HCT116 (cell line): ENCODE results near the gene MTMR12. TPM values are rescaled to one million over a fixed set of nuclear protein-coding genes. Genes with fewer than 3 reads are reported as not detected.

Source experiments
- ATAC-seq: fragments of 200-7000 bp; cut with Tn5 transposase; 2 replicates; pipeline ENCODE4 v1.9.1; 2020; ENCODE audit warnings: mild to moderate bottlenecking, moderate library complexity
- BruUV-seq: library from RNA; stranded (reverse); fragments of 400-500 nt; replicated peaks from 2 replicates; lab custom pipeline; 2021; lab: Mats Ljungman, UMichigan
- CTCF ChIA-PET: fragments of 300-600 bp; sonication (Branson Sonifier 250); formaldehyde crosslinking; loops from one replicate; lab custom pipeline; 2021; ENCODE audit warnings: antibody characterized with exemption; lab: Charles Lee
- POLR2A ChIA-PET: fragments of 300-600, 350-600 bp; sonication (Branson Sonifier 250); formaldehyde crosslinking; loops from one replicate; lab custom pipeline; 2021; ENCODE audit warnings: antibody characterized with exemption; lab: Charles Lee
- RAD21 ChIA-PET, 2 experiments: fragments of 300-600 bp; sonication (Branson Sonifier 250); formaldehyde crosslinking; loops; one replicate each; lab custom pipeline; 2023; ENCODE audit warnings: low total read pairs in 2 of 2; ENCODE audit not compliant: uncharacterized antibody in 2 of 2, unreplicated experiment in 2 of 2, low non-redundant PET in 1 of 2; lab: Charles Lee
- DNase-seq: peaks from one replicate; pipeline ENCODE4 v3.0.0-alpha.2; 2010; ENCODE audit warnings: low read depth, low spot score
- H2AFZ ChIP-seq: fragments of 200-600 bp; shearing (Covaris generic), sonication (generic); 2 replicates; pipeline ENCODE4 v1.6.1; 2017; ENCODE audit warnings: low read depth, mixed run types, mixed read lengths, antibody characterized with exemption, low read length; ENCODE audit not compliant: poor library complexity, severe bottlenecking
- H3K27ac ChIP-seq: 2 replicates; pipeline ENCODE4 v1.5.1; 2012; ENCODE audit warnings: low read depth, low read length
- H3K27me3 ChIP-seq: fragments of 200-600 bp; sonication (generic); 2 replicates; pipeline ENCODE4 v1.6.1; 2016; ENCODE audit warnings: mixed run types, low read length, mixed read lengths; ENCODE audit not compliant: insufficient read depth
- H3K36me3 ChIP-seq, 2 experiments: fragments of 200-500 bp in 1 of 2; fragments of 200-600 bp in 1 of 2; sonication (Bioruptor generic) in 1 of 2; sonication (generic) in 1 of 2; 2 replicates each; pipeline versions ENCODE4 v1.5.1 to v1.6.1; 2014 to 2016; ENCODE audit warnings: low read length in 2 of 2, inconsistent platforms in 1 of 2, mixed read lengths in 1 of 2, mixed run types in 1 of 2; ENCODE audit not compliant: insufficient read depth in 2 of 2, control insufficient read depth in 1 of 2
- H3K4me1 ChIP-seq, 2 experiments: fragments of 200-600 bp in 1 of 2; sonication (generic) in 1 of 2; 2 replicates each; pipeline versions ENCODE4 v1.5.1 to v1.6.1; 2012 to 2017; ENCODE audit warnings: low read length in 2 of 2, inconsistent platforms in 1 of 2, mild to moderate bottlenecking in 1 of 2, mixed read lengths in 1 of 2, mixed run types in 1 of 2, moderate library complexity in 1 of 2; ENCODE audit not compliant: insufficient read depth in 2 of 2, control insufficient read depth in 1 of 2
- H3K4me2 ChIP-seq: fragments of 200-600 bp; sonication (generic); 2 replicates; pipeline ENCODE4 v1.6.1; 2017; ENCODE audit warnings: mixed run types, low read length, mixed read lengths
- H3K4me3 ChIP-seq, 2 experiments: fragments of 200-600 bp in 1 of 2; sonication (generic) in 1 of 2; replicated peaks in 1 of 2; 2 replicates each; pipeline ENCODE4 v1.5.1; 2011 to 2016; ENCODE audit warnings: low read length in 2 of 2, control low read depth in 1 of 2, low read depth in 1 of 2, mild to moderate bottlenecking in 1 of 2, mixed read lengths in 1 of 2, mixed run types in 1 of 2
- H3K79me2 ChIP-seq: fragments of 200-600 bp; sonication (generic); 2 replicates; pipeline ENCODE4 v1.6.1; 2017; ENCODE audit warnings: mild to moderate bottlenecking, mixed run types, low read length, moderate library complexity, mixed read lengths; ENCODE audit not compliant: insufficient read depth
- H3K9ac ChIP-seq: fragments of 200-600 bp; sonication (generic); 2 replicates; pipeline ENCODE4 v1.6.1; 2016; ENCODE audit warnings: low read length, mixed read lengths
- H3K9me2 ChIP-seq: fragments of 200-600 bp; sonication (generic), shearing (Covaris generic); 2 replicates; pipeline ENCODE4 v1.6.1; 2017; ENCODE audit warnings: mixed run types, mild to moderate bottlenecking, moderate library complexity; ENCODE audit not compliant: insufficient read depth
- H3K9me3 ChIP-seq, 2 experiments: fragments of 200-500 bp in 1 of 2; fragments of 200-600 bp in 1 of 2; sonication (Bioruptor generic) in 1 of 2; sonication (generic) in 1 of 2; 2 replicates each; pipeline ENCODE4 v1.6.1; 2014 to 2017; ENCODE audit warnings: low read length in 2 of 2, mixed read lengths in 2 of 2, inconsistent platforms in 1 of 2, low read depth in 1 of 2, mild to moderate bottlenecking in 1 of 2, mixed run types in 1 of 2, moderate library complexity in 1 of 2; ENCODE audit not compliant: control insufficient read depth in 1 of 2, insufficient read depth in 1 of 2
- H4K20me1 ChIP-seq: fragments of 200-600 bp; sonication (generic), shearing (Covaris generic); 2 replicates; pipeline ENCODE4 v1.6.1; 2017; ENCODE audit warnings: mixed run types, mild to moderate bottlenecking, moderate library complexity; ENCODE audit not compliant: insufficient read depth
- POLR2AphosphoS5 ChIP-seq: IDR thresholded peaks from 2 replicates; pipeline ENCODE4 v1.6.1; 2011; ENCODE audit warnings: mild to moderate bottlenecking, low read depth, low read length, moderate library complexity
- SRF ChIP-seq: IDR thresholded peaks from 2 replicates; pipeline ENCODE4 v1.6.1; 2012; ENCODE audit warnings: low read depth
- intact Hi-C: fragments of 100-400 bp; cut with micrococcal nuclease; formaldehyde crosslinking; loops from 2 replicates; pipeline ENCODE4 v1.10.0; 2022
- total RNA-seq: library from RNA; stranded (reverse); gene quantifications from one replicate; pipeline ENCODE4 v1.2.1, GENCODE V29; 2021; ENCODE audit not compliant: unreplicated experiment
- TF ChIP-seq, protein P1 (sequence below), 3 experiments: fragments of 200-600 bp in 1 of 3; sonication (generic) in 1 of 3; IDR thresholded peaks in 2 of 3; conservative IDR thresholded peaks in 1 of 3; 2 replicates each; pipeline ENCODE4 v1.5.1; 2012 to 2017; ENCODE audit warnings: low read depth in 2 of 3, low read length in 2 of 3, antibody characterized with exemption in 1 of 3, borderline replicate concordance in 1 of 3, control low read depth in 1 of 3, mild to moderate bottlenecking in 1 of 3, mixed read lengths in 1 of 3, mixed run types in 1 of 3, moderate library complexity in 1 of 3; ENCODE audit not compliant: insufficient read depth in 1 of 3

Gene MTMR12
- total RNA-seq, 1 experiment from 2014 or later: 27.3 TPM

DNA sequence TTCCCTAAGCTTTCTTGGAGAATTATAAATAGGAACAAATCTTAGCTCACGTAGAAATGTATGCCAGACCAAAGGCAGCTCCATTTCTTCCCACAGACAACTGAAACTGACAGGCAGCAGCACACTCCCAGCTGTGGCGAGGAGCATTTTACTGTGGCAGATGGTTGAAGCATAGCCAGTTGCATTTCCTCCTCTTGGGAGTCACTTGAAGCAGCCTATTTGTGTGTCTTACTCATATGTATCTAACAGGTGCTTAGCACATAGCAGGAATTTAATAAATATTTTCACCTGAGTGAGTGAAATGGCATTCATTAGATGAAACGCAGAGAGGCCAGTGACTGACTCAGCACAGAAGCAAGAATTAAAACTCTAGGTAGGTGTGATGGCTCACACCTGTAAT lies 12.3 kb upstream of the MTMR12 start (continued):
- TF ChIP-seq, protein P1, sequence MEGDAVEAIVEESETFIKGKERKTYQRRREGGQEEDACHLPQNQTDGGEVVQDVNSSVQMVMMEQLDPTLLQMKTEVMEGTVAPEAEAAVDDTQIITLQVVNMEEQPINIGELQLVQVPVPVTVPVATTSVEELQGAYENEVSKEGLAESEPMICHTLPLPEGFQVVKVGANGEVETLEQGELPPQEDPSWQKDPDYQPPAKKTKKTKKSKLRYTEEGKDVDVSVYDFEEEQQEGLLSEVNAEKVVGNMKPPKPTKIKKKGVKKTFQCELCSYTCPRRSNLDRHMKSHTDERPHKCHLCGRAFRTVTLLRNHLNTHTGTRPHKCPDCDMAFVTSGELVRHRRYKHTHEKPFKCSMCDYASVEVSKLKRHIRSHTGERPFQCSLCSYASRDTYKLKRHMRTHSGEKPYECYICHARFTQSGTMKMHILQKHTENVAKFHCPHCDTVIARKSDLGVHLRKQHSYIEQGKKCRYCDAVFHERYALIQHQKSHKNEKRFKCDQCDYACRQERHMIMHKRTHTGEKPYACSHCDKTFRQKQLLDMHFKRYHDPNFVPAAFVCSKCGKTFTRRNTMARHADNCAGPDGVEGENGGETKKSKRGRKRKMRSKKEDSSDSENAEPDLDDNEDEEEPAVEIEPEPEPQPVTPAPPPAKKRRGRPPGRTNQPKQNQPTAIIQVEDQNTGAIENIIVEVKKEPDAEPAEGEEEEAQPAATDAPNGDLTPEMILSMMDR (IDR thresholded peaks at IDR 0.05 in 2 of 3, conservative IDR thresholded peaks at IDR 0.05 in 1 of 3; ENCODE audit: borderline replicate concordance in 1 of 3, insufficient read depth in 1 of 3, low read depth in 2 of 3, low read length in 2 of 3): no peak
- TF ChIP-seq SRF: no peak

DNA sequence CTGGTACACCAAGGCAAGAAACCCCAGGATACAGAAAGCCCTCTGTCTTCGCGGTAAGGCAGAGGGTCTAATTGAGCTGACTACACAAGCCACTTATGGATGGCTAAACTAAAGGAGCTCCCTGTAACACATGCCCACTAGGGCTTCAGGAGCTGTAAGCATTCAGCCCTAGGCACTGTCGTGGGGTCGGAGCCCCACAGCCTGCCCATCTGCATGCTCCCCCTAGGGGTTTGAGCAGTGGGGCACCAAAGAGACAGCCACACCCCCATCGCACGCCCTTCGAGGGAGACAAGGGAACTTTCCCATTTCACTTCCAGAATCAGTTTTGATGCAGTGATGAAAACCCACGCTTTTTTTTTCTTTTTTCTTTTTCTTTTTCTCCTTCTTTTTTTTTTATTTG lies 11.0 kb upstream of the MTMR12 start:
- Histone ChIP-seq H3K4me2 (no peak overlapping the region), H3K9me3 (peaks cover 0 to 3% of the 10 kb centered on the region in 2 experiments; a peak in 1 of 4 replicates), H3K27me3 (no peaks in the 10 kb centered on the region), H3K79me2 (no peaks in the 10 kb centered on the region), H3K9ac (no peak overlapping the region), H3K4me3 (no peak overlapping the region), H3K4me1 (peaks cover 11 to 20% of the 10 kb centered on the region in 2 experiments), H2AFZ (no peak overlapping the region), H3K27ac (no peak overlapping the region), H4K20me1 (no peaks in the 10 kb centered on the region), H3K9me2 (no peaks in the 10 kb centered on the region), H3K36me3 (no peaks in the 10 kb centered on the region)
- ATAC-seq (no peak), DNase-seq (no peak)
- no TSS peak for BruUV-seq
- ChIA-PET CTCF (no interaction called here), POLR2A (no interaction called here), RAD21 (no interaction called here)
- TF ChIP-seq, protein P1 (IDR thresholded peaks at IDR 0.05 in 2 of 3, conservative IDR thresholded peaks at IDR 0.05 in 1 of 3; ENCODE audit: borderline replicate concordance in 1 of 3, insufficient read depth in 1 of 3, low read depth in 2 of 3, low read length in 2 of 3): peak in 1 of 3 experiments; percentile 13; a peak in 1 of 6 replicates
- TF ChIP-seq POLR2AphosphoS5: no peak
- intact Hi-C loops: no loop called here
